IMR-90 (cell line): ENCODE measurements around the gene SYTL3. TPM values are rescaled to one million over a fixed set of nuclear protein-coding genes. Genes with fewer than 3 reads are reported as not detected.

ENCODE experiments used
- ATAC-seq: fragments of 200-7000 bp; cut with Tn5 transposase; 2 replicates; pipeline ENCODE4 v1.9.1; 2020; ENCODE audit warnings: low read depth, mild to moderate bottlenecking, moderate library complexity
- BruUV-seq: library from RNA; stranded (reverse); fragments of 400-500 nt; replicated peaks from 2 replicates; lab custom pipeline; 2021; lab: Mats Ljungman, UMichigan
- CTCF ChIA-PET: fragments of 300-600 bp; formaldehyde crosslinking; extraction: SDS; loops from one replicate; lab custom pipeline; 2021; ENCODE audit warnings: antibody characterized with exemption; lab: Yijun Ruan, JAX
- POLR2A ChIA-PET: fragments of 300-600 bp; sonication (Branson Sonifier 250); formaldehyde crosslinking; loops from one replicate; lab custom pipeline; 2022; ENCODE audit warnings: antibody characterized with exemption; ENCODE audit not compliant: unreplicated experiment; lab: Charles Lee
- DNase-seq: peaks from one replicate; pipeline ENCODE4 v3.0.0; 2013
- H2AFZ ChIP-seq: replicated peaks from 2 replicates; pipeline ENCODE3; 2013; ENCODE audit warnings: low read length, mild to moderate bottlenecking; ENCODE audit not compliant: poor library complexity
- H2AK5ac ChIP-seq: 2 replicates; pipeline ENCODE4 v1.6.1; 2013; ENCODE audit warnings: low read depth, low read length, inconsistent platforms
- H2AK9ac ChIP-seq: replicated peaks from 2 replicates; pipeline ENCODE3; 2013; ENCODE audit warnings: mild to moderate bottlenecking, low read depth, low read length, moderate library complexity; ENCODE audit not compliant: poor library complexity
- H2BK120ac ChIP-seq: 2 replicates; pipeline ENCODE4 v1.6.1; 2013; ENCODE audit warnings: low read depth, low read length, inconsistent platforms
- H2BK15ac ChIP-seq: 3 replicates; pipeline ENCODE4 v1.6.1; 2013; ENCODE audit warnings: low read depth, low read length, inconsistent platforms
- H2BK20ac ChIP-seq: 2 replicates; pipeline ENCODE4 v1.6.1; 2013; ENCODE audit warnings: low read depth, mild to moderate bottlenecking, inconsistent platforms, low read length, moderate library complexity
- H2BK5ac ChIP-seq: 2 replicates; pipeline ENCODE4 v1.6.1; 2013; ENCODE audit warnings: mild to moderate bottlenecking, low read depth, low read length, inconsistent platforms; ENCODE audit not compliant: poor library complexity, severe bottlenecking
- H3K14ac ChIP-seq: replicated peaks from 2 replicates; pipeline ENCODE4 v1.6.1; 2013; ENCODE audit warnings: low read depth, low read length, inconsistent platforms
- H3K18ac ChIP-seq: 2 replicates; pipeline ENCODE4 v1.6.1; 2013; ENCODE audit warnings: low read depth, low read length, control low read depth
- H3K23ac ChIP-seq: 2 replicates; pipeline ENCODE4 v1.6.1; 2013; ENCODE audit warnings: low read depth, low read length, inconsistent platforms
- H3K27ac ChIP-seq: 2 replicates; pipeline ENCODE4 v1.5.1; 2013; ENCODE audit warnings: mild to moderate bottlenecking, control low read depth, low read length; ENCODE audit not compliant: insufficient read depth
- H3K27me3 ChIP-seq: 2 replicates; pipeline ENCODE4 v1.6.1; 2013; ENCODE audit warnings: low read length; ENCODE audit not compliant: control insufficient read depth, insufficient read depth
- H3K36me3 ChIP-seq: 2 replicates; pipeline ENCODE4 v1.6.1; 2013; ENCODE audit warnings: low read length, mixed read lengths; ENCODE audit not compliant: control insufficient read depth, insufficient read depth
- H3K4ac ChIP-seq: 2 replicates; pipeline ENCODE4 v1.6.1; 2013; ENCODE audit warnings: low read depth, low read length, inconsistent platforms
- H3K4me1 ChIP-seq: 2 replicates; pipeline ENCODE4 v1.6.1; 2013; ENCODE audit warnings: low read length, mixed read lengths; ENCODE audit not compliant: control insufficient read depth, insufficient read depth
- H3K4me2 ChIP-seq: 2 replicates; pipeline ENCODE4 v1.6.1; 2013; ENCODE audit warnings: low read depth, mild to moderate bottlenecking, control low read depth, low read length, moderate library complexity
- H3K4me3 ChIP-seq: 2 replicates; pipeline ENCODE4 v1.5.1; 2013; ENCODE audit warnings: low read depth, mild to moderate bottlenecking, control low read depth, low read length, moderate library complexity; ENCODE audit not compliant: insufficient read depth
- H3K56ac ChIP-seq: 2 replicates; pipeline ENCODE4 v1.6.1; 2013; ENCODE audit warnings: low read length, inconsistent platforms; ENCODE audit not compliant: insufficient read depth; ENCODE audit errors: extremely low read depth
- H3K79me1 ChIP-seq, 2 experiments: 2 replicates each; pipeline ENCODE4 v1.6.1; 2013; ENCODE audit warnings: low read length in 2 of 2, inconsistent platforms in 1 of 2, low read depth in 1 of 2
- H3K9ac ChIP-seq: 2 replicates; pipeline ENCODE4 v1.6.1; 2013; ENCODE audit warnings: low read depth, low read length, control low read depth
- H3K9me1 ChIP-seq: 2 replicates; pipeline ENCODE4 v1.6.1; 2013; ENCODE audit warnings: low read length, inconsistent platforms; ENCODE audit not compliant: insufficient read depth
- H3K9me3 ChIP-seq: 2 replicates; pipeline ENCODE4 v1.6.1; 2013; ENCODE audit warnings: low read length; ENCODE audit not compliant: control insufficient read depth, insufficient read depth
- H4K20me1 ChIP-seq: 2 replicates; pipeline ENCODE4 v1.6.1; 2013; ENCODE audit warnings: low read length, inconsistent platforms; ENCODE audit not compliant: insufficient read depth
- H4K5ac ChIP-seq: 2 replicates; pipeline ENCODE4 v1.6.1; 2013; ENCODE audit warnings: mild to moderate bottlenecking, low read depth, low read length, control low read depth
- H4K8ac ChIP-seq, 2 experiments: 2 replicates each; pipeline ENCODE4 v1.6.1; 2013; ENCODE audit warnings: low read depth in 2 of 2, low read length in 2 of 2, control low read depth in 1 of 2, inconsistent platforms in 1 of 2
- H4K91ac ChIP-seq: 2 replicates; pipeline ENCODE4 v1.6.1; 2013; ENCODE audit warnings: low read depth, low read length, inconsistent platforms; ENCODE audit not compliant: insufficient read depth
- CEBPB ChIP-seq: IDR thresholded peaks from 2 replicates; pipeline ENCODE4 v1.6.1; 2012; ENCODE audit warnings: low read depth, low read length, improper control_type of control experiment
- CHD1 ChIP-seq: IDR thresholded peaks from 2 replicates; pipeline ENCODE4 v1.6.1; 2012; ENCODE audit warnings: low read depth, low read length, improper control_type of control experiment
- CTCF ChIP-seq: conservative IDR thresholded peaks from 2 replicates; pipeline ENCODE4 v1.5.1; 2012; ENCODE audit warnings: mild to moderate bottlenecking, low read depth, low read length, improper control_type of control experiment
- ELK1 ChIP-seq: fragments of 150-350 bp; IDR thresholded peaks from 2 replicates; pipeline ENCODE4 v1.6.1; 2016; ENCODE audit warnings: low read depth, mild to moderate bottlenecking, low read length, moderate library complexity, borderline replicate concordance
- MXI1 ChIP-seq: IDR thresholded peaks from 2 replicates; pipeline ENCODE4 v1.6.1; 2012; ENCODE audit warnings: low read depth, mild to moderate bottlenecking, low read length, moderate library complexity, borderline replicate concordance
- RCOR1 ChIP-seq: IDR thresholded peaks from 2 replicates; pipeline ENCODE4 v1.6.1; 2012; ENCODE audit warnings: mild to moderate bottlenecking, low read length, improper control_type of control experiment; ENCODE audit not compliant: insufficient replicate concordance
- RFX5 ChIP-seq: IDR thresholded peaks from 2 replicates; pipeline ENCODE4 v1.8.0; 2012; ENCODE audit warnings: low read depth, mild to moderate bottlenecking, low read length, moderate library complexity
- SMC3 ChIP-seq: fragments of 150-350 bp; IDR thresholded peaks from 2 replicates; pipeline ENCODE4 v1.6.1; 2016; ENCODE audit warnings: low read depth, mild to moderate bottlenecking, antibody characterized with exemption, low read length, moderate library complexity
- WGBS, 2 experiments: methylation state at CpG; one replicate each; pipeline versions ENCODE4 v1.1.5 to v1.1.7; 2013; ENCODE audit warnings: missing lambda C conversion rate in 2 of 2; ENCODE audit not compliant: insufficient read length in 1 of 2; ENCODE audit errors: extremely low coverage in 2 of 2; 5-methylcytosine and 5-hydroxymethylcytosine counted together
- dilution Hi-C: fragments of 300-500 bp; cut with HindIII; formaldehyde crosslinking; loops from one replicate; pipeline ENCODE4 v1.14.3; 2018; ENCODE audit warnings: low sequenced_read_pairs; ENCODE audit not compliant: unreplicated experiment
- in situ Hi-C: fragments of 300-500 bp; cut with MboI; formaldehyde crosslinking; loops from 3 replicates; pipeline ENCODE4 v1.14.3; 2019; ENCODE audit warnings: low sequenced_read_pairs, inconsistent platforms, mixed read lengths
- intact Hi-C: fragments of 100-400 bp; cut with micrococcal nuclease; formaldehyde crosslinking; loops from 2 replicates; pipeline ENCODE4 v1.10.0; 2022
- polyA plus RNA-seq, 3 experiments: library from polyadenylated mRNA; depleted of rRNA; stranded (reverse); fragments of >200 nt; gene quantifications; 2 replicates each; pipeline ENCODE4 v1.2.3, GENCODE V29; 2012; ENCODE audit warnings: low replicate concordance in 1 of 3
- total RNA-seq: library from RNA; depleted of rRNA; stranded (reverse); fragments of >200 nt; gene quantifications from 2 replicates; pipeline ENCODE4 v1.2.3, GENCODE V29; 2012

The SYTL3 gene
- total and polyA plus RNA-seq, 2 of the 4 experiments (the other 2 are of a cell fraction), result 2.9 to 4.3 TPM

DNA sequence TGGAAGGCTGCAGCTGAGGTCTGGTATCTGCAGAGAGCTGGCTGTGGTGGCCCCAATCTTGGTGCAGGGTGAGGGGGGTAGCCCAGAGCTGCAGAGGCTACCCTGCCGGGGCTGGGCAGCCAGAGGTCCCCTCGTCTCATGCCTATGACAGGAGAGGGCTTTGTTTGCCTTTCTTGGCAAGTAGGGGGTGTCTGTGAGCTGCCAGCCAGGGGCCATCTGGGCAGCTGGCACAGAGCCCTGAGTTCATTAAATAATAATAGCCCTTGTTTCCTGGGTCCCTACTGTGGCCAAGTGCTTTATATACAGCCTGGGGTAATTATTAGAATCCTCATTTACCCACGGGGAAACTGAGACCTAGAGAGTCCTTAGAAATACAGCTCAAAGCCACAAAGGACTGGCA is 102.8 kb downstream of the SYTL3 start:
- no TSS peak for BruUV-seq
- no peak overlapping the region for H2BK15ac ChIP-seq
- POLR2A ChIA-PET, result no interaction called here

More for the DNA sequence above, 102.8 kb downstream of the SYTL3 start:
- Histone ChIP-seq H3K56ac (no peak overlapping the region), H3K27ac (no peak overlapping the region), H2AK9ac (peak overlapping the region; percentile 48), H3K18ac (no peak overlapping the region), H3K79me1 (no peaks in the 10 kb centered on the region), H3K4me3 (no peak overlapping the region), H3K36me3 (no peaks in the 10 kb centered on the region), H2BK20ac (no peak overlapping the region), H4K8ac (no peak overlapping the region), H4K91ac (no peak overlapping the region), H2AK5ac (no peak overlapping the region), H3K23ac (no peak overlapping the region), H3K9ac (no peak overlapping the region), H4K20me1 (no peaks in the 10 kb centered on the region), H3K14ac (no peak overlapping the region), H3K4me1 (no peaks in the 10 kb centered on the region; the same call in 1 of the 2 replicates), H3K9me1 (no peaks in the 10 kb centered on the region), H3K4me2 (no peak overlapping the region), H3K27me3 (no peaks in the 10 kb centered on the region), H3K4ac (no peak overlapping the region), H2BK120ac (no peak overlapping the region), H2AFZ (peak overlapping the region; percentile 62), H3K9me3 (no peaks in the 10 kb centered on the region), H2BK5ac (no peak overlapping the region), H4K5ac (no peak overlapping the region)
- intact Hi-C loops, result no loop called here
- dilution Hi-C loops, result no loop called here
- CTCF ChIA-PET, result no interaction called here
- ATAC-seq (no peak), DNase-seq (no peak)
- in situ Hi-C loops, result no loop called here
- WGBS, 2 experiments, result 27% methylated on average over 2 of the region's 3 CpGs; no CpG with 5 or more reads in 1 of the 2 experiments
- TF ChIP-seq CTCF (no peak), ELK1 (no peak), MXI1 (no peak), SMC3 (no peak), CHD1 (no peak), CEBPB (no peak), RFX5 (no peak), RCOR1 (no peak)
